ENCODE measurements around the gene HAUS3.
"Not testable (repeated sequence)": the region's sequence is repeated elsewhere in the genome, so short reads cannot be mapped to it uniquely, and the experiment has no call there.

HAUS3 gene

DNA sequence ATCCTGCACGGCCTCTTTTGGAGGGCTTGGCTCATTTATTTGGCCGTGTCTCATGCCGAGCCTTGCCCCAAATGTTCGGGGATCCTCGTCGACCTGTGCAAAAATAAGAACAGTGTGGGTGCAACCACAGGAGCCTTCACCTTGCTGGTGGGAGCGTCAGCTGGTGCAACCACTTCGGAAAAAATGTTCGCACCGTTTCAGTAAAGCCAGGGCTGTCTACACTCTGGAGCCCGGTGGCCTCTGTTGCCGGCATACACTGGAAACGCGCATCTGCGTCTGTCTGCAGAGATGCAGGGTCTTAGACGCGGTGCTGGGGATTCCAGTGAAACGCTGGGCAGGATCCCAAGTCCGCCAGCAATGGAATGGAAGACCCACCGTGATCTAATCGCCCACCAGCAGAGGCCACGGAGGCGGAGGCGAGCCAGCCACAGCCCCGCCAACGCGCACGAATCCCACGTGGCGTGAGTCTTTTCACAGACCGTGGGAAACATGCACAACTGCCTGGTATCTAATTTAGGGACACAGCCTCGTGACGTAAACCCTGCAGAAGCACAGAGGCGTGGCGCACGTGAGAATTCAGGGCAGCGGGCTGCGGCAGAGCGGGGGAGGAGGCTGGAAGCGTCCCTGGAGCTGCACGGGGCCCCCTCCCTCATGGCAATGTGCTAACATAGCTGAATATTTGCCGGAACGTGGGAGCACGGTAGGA, 33.8 kb upstream of the HAUS3 start:
- no peak for DNase-seq (ENCODE audit: low read depth)

DNA sequence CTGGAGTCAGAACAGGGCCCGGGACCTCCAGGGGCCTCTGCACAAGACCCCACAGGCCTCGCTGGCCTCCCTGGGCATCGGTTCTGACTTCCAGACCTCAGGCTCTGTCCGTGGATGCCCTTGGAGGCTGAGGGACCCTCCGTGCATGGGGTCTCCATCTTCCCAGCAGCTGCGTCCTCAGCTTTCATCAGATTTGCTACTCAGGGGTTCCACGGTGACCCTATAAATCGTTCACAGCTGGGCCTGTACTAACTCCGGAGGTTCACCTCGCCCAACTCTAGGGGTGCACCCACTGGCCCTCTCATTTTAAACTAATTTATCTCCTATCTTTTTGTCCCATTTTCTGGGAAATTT, 33.1 kb upstream of the HAUS3 start:
- DNase-seq (ENCODE audit: low read depth), result not testable (repeated sequence)

DNA sequence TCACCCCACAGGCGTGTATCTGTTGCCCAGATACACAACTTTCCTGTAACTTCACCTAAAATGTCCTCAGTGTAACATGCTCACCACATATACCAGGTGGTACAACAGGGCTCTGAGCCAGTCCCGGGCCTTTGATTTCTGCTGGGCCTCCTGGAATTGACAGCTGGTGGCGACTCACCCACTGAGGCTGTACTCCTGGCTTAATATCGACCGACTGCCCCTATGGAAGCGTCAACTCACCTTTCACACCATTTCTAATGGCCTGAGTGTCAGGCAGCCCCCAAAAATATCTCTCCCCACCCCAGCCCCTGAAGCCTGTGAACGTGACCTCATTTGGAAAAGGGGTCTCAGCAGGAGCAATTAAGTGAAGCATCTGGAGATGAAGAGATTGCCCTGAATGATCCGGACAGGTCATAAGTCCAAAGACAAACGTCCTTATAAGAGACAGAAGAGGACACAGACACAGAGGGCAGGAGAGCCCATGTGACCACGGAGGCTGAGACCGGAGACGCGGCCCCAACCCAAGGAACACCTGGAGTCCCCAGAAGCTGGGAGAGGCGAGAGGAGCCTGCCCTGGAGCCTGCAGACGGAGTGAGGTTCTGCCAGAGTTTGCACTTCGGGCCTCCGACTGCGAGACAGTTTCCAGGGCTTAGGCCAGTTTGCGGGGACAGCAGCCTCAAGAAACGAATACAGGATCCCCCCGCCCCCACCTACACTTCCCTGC, 32.6 kb upstream of the HAUS3 start:
- DNase-seq (ENCODE audit: low read depth), result no peak

DNA sequence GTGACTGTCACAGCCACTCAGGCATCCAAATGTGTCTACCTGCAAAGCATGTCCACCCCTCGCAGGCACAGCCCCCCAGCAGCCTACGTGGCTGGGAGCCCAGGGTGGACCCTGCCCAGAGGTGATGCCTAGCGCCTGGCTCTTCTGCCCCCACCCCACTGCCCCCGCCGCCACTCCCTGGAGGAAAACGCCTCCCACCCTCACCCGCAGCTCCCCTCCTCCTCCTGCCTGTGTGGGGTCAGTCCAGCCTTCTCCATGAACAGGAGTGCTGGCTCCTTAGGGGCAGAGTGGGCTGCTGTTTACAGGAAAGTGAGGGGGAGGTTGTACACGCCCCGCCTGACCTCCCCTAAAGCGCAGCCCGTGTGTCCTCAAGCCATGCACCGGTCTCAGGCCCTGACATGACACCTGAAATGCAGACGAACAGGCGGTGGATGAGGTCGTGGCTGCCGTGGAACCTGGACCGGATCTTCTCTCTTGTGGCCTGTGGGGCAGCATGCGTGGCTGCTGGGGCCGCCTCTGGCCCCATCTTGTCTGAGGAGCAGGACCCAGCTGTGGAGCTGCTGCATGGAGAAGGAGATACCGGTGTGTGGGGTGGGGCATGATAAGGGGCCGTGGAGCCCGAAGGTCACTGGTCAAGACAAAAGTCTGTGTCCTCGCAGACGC, 31.9 kb upstream of the HAUS3 start:
- no peak for DNase-seq (ENCODE audit: low read depth)

- no peak for DNase-seq (ENCODE audit: low read depth)
These were observed 31.3 kb upstream of the HAUS3 start for GRCh38 chr4:2273221-2273620.

- no peak for DNase-seq (ENCODE audit: low read depth)
These were observed 30.9 kb upstream of the HAUS3 start for GRCh38 chr4:2272828-2273120.

- no peak for DNase-seq (ENCODE audit: low read depth)
These were observed 30.3 kb upstream of the HAUS3 start for GRCh38 chr4:2272026-2272827.

GRCh38 chr4:2271279-2272025, 29.5 kb upstream of the HAUS3 start:
- DNase-seq (ENCODE audit: low read depth), result no peak

DNA sequence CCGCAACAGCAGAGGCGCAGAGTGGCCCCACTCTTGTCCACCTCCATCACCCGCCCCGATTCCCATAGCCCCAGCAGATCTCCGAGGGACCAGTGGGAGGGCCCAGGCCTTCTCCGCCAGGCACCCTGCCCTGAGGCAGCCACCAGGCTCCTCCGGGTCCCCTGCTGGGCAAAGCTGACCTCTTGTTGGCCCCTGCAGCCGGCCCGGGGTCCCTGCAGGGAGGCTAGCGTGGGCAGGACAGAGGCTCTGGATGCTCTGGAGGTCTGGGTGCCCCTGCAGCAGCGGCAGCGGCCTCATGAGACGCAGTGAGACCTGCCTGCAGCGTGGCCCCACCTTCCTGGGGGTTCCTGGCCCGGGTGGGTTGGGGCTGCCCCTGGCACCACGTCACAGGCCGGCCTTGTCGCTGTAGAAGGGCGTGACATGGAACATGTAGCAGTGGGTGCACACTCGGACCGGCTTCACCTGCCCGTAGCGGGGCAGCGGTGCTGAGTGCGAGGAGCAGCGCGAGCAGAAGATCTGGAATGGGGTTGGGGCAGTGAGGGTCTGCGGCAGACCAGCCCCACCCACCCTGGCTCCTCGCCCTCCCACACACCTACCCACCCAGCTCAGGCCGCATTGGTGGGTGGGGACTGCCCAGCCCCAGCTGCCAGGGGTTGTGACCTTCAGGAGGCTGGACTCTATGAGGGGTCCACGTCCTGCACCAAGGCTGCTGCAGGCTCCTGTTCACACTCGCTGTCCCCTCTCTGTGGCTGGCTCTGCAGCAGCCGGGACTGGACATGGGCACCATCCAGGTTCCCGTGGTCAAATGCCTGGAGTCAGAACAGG, 28.6 kb upstream of the HAUS3 start:
- no peak for DNase-seq (ENCODE audit: low read depth)

DNA sequence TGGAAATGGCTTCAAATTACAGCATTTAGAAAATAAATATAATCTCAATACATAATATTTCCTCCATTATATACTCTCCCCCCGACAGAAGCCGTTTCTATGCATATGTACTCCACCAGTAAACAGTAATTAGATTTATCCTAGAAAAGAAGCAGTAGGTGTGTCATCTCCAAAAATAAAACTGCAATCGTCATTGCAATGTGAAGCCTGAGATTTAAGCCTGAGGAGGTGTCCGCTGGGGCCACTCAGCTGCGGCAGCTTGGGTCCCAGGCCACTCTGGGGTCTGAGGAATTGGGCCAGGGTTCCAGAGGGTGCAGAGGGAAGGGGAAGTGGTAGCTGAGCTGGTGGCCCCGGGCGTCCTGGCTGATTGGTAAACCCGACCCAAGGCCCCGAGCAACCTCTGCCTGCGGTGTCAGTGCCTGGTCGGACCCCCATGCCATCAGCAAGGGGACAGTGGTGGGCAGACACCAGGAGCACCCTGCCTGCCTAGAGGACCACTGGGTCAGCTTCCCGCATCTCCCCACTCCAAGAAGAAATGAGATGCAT, 27.8 kb upstream of the HAUS3 start:
- DNase-seq (ENCODE audit: low read depth), result no peak

GRCh38 chr4:2269206-2269531, 27.2 kb upstream of the HAUS3 start:
- DNase-seq (ENCODE audit: low read depth), result no peak

DNA sequence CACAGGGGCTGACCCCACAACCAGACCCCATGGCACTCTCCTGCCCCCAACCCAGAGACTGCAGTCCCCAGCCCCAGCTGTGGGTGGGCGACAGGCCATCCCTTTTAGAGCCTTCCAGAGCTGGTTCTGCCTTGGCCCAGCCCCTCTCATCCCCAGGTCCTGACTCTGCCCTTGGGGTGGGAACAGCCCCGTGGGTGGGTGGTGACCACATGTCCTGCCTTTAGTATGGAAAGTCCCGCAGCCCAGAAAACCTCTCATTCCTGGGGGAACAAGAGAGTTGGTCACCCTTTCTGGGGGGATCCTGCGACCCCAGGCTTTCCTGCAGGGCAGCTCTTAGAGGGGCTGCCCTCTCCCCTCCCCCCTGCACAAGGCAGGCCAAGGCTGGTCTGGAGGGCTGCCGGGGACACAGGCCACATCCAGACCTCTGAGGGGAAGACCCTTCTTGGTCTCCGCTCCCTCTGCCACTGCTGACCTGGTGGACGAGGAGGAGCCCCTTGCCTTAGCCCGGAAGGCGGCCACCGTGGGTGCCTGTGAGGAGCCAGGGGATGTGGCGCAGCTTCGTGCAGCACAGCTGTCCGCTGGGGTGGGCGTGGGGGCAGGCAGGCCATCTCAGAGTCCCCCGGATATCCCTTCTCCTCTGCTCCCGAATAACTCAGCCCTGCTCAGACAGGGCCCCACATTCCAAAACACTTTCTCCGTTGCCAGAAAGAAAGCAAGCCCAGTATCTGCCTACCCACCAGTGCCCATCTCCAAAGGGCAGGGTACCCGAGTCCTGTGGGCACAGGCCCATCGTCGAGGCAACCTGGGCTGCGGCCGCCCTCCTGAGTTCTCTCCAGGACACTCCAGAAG, 26.7 kb upstream of the HAUS3 start:
- DNase-seq (ENCODE audit: low read depth), result no peak

- no peak for DNase-seq (ENCODE audit: low read depth)
These were observed 25.9 kb upstream of the HAUS3 start for GRCh38 chr4:2267841-2268240.

DNA sequence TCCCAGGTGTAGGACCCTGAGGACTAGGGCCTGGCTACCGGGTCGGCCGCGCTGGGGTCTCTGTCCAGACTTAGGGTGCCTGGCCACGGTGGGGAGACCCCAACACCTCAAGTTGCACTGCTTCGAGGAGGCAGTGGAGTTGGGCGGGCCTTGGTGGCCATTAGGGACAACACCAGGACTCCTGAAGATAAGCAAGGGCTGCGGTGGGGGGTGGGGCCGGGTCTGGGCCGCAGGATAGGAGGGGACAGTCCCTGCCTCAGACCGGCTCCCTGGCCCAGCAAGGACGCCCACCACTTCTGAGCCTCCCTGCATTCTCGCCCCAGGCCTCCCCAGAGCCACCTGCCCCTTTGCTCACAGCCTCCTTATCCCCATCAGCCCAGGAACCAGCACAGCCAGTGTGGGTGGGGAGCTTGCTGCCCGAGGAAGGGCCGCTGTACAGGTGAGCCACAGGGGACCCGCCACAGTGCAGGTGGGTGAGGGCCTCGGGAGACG, 25.4 kb upstream of the HAUS3 start:
- DNase-seq (ENCODE audit: low read depth), result no peak

- DNase-seq (ENCODE audit: low read depth), result no peak
These were observed 24.9 kb upstream of the HAUS3 start for GRCh38 chr4:2266821-2267220.

- DNase-seq (ENCODE audit: low read depth), result no peak
These were observed 24.3 kb upstream of the HAUS3 start for GRCh38 chr4:2266181-2266580.

GRCh38 chr4:2265113-2266110, 23.5 kb upstream of the HAUS3 start:
- no peak for DNase-seq (ENCODE audit: low read depth)

DNA sequence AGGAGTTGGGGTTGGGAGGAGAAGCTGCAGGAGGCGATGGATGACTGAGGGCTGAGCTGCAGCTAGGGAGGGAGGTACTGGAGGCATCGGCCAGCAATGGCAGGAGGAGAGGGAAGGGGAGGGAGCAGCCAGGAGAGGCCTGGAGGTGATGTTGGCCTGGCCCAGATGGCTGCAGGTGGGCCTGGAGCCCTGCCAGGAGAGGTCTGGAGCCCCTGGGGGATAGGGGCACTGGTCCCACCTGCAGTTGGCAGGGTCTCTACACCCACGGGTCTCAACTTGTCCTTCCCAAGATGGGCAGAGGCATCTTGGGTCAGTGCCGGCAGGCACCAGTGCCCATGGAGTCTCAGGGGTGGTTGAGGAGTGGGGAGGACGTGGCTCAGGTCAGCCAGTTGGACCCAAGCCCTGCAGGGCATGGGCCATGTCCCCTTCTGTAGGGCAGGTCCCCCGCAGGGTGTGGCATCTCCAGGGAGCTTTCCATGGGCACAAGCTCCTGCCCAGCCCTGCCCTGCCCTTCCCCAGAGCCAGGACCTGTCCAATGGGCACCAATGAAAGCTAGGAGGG, 22.6 kb upstream of the HAUS3 start:
- DNase-seq (ENCODE audit: low read depth), result no peak
